Activated CD8-positive, alpha-beta memory T cell treated with anti-CD3 and anti-CD28 coated beads, Interleukin-2, amount 50 U/mL, for 24 hours (primary cell): ENCODE data around the gene GUCY1A2.

Source experiments
- DNase-seq: peaks from one replicate; pipeline ENCODE4 v3.0.0-alpha.2; 2020; ENCODE audit errors: extremely low read depth

Gene GUCY1A2

GRCh38 chr11:106998116-106998915 is 20.0 kb downstream of the GUCY1A2 start:
- no peak for DNase-seq

GRCh38 chr11:106997227-106997626 is 21.0 kb downstream of the GUCY1A2 start:
- no peak for DNase-seq

DNA sequence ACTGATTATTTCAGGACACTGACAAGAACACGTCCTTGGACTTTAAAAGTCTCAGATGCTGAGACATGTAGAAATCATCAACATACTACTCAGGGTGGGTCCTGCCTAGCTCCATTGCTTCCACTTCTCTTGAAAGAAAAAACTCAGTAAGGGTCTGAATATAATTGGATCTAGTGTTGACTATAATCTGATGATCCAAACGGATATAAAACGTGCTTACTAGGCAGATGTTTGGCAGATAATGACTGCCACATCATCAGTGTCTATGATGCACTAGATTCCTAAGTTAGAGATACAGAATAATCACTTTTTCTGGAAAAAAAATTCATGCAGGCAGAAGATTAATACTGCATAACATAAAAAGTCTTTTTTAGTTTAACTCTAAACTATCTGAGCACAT is 21.6 kb downstream of the GUCY1A2 start:
- no peak for DNase-seq

- DNase-seq, result no peak
Measured at GRCh38 chr11:106990331-106990730, 27.9 kb downstream of the GUCY1A2 start.

DNA sequence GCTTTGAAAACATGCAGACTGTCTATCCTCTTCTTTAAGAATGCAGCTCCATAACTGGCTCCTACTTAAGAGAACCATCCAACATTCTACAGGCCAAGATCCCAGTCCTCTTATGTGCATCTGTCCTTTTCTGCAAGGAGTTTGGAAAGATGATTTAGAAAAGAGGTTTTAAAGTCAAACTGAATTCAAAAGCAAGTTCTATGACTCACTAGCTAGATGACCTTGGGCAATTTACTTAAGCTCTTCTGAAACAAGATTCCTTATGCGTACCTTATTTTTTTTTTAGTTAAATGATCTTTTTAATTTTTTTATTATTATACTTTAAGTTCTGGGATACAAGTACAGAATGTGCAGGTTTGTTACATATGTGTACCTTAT is 29.2 kb downstream of the GUCY1A2 start:
- no peak for DNase-seq

DNA sequence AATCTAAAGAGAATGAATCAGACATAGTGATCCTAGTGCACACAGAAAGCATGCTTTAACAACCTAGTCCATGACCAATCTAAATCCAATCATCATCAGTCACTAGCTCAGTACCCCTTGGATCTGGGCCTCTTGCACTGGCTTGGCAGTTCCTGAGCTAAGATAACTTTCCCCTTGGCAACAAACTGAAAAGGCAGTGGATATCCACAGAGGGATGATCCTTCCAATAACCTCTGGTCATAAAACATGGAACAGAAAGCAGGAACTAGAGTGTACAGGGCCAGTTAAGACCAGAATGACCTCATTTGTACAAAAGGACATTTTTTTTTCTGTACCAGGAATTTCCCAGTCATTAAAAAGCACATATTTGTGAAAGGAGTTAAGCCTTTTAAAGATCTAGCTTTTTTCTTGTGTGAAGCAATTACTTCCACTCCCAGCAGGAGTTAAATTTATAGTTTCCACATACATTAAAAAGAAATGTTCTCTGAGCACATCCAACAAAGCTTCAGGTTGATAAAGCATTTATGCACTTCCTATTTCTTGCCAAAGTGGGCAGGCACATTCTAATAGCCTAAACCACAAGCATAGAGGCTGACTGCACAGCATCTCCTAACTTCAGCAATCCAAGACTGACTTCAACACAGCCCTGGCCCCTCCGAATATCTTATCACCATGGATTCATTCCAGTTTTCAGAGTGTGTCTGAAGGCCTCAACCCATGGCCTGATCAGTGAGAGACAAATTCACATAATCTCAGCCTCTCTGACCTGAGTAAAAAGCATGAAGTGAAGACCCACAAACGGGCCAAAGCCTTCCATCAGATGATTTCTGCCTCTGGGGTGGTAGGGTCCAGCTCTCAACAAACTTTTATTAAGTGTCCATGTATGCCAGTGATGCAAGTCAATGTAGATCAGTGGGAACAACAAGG is 29.9 kb downstream of the GUCY1A2 start:
- DNase-seq, result no peak

DNA sequence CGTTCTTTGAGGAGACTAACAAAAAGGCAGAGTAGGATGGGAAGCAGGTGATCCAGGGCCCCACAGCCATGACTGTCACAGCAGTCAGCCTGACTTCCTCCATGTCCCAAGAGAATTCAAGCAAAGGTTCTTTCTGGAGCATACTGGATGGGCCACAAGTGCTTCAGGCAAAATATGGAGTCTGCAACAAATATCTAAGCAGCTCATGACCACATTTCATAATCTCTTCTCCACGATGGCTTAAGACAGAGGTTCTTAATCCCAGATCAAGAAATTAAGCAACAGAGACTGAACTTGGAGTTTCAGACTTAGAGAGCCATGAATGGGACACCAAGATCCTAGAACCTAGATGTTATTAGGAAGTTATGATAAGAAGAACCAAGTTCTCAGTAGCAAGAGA is 31.6 kb downstream of the GUCY1A2 start:
- no peak for DNase-seq

DNA sequence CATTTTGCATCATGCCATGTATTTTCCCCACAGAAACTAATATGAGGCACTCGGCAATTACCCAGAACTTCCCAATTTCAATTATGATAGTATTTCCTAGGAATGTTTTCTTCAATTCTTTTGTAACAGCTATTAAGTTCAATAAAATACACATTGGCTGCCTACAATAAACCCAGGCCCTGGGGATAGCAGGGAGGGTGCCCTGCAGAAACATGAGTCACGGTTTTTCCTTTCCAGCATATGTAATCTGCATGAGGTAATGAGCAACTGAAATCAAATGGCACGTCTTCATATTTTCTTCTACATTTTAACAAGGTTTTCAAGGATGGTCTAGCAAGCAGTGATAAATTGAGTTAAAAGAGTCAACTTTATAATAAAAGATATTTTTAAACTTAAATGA is 32.0 kb downstream of the GUCY1A2 start:
- DNase-seq, result no peak

- DNase-seq, result no peak
Measured at GRCh38 chr11:106983991-106984390, 34.3 kb downstream of the GUCY1A2 start.

GRCh38 chr11:106983261-106983660 is 35.0 kb downstream of the GUCY1A2 start:
- DNase-seq, result no peak

DNA sequence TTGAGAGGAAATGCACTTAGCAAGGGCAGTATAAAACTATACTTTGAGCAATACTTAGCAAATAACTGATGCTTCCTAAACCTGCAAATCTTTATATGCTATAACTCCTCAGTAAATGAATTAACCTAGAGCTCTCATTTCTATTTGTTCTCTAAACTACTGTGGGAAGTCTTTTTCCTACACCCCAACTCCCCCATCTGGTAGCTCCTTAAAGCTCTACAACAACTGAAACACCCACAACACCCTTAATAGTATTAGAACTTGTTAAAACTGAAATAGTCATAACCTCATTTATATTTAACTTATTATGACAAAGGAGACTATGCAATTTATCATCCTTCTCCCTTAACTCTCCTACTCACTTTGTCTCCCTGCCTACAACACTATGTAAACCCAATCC is 43.4 kb downstream of the GUCY1A2 start:
- no peak for DNase-seq

DNA sequence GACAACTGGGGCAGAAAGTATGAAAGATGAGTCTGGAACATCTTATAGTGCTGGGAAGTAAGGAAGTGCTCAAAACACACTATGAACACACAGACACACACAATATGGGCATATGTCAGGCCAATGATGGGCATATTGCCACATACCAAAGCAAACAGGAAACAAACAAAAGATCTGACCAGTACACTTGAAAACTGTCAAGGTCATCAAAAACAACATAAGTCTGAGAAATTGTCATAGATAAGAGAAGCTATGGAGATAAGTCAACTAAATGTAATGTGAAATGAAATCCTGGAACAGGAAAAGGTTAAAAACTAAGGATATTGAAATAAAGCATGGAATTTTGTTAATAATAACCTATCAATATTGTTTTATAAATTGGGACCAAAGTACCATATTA is 46.4 kb downstream of the GUCY1A2 start:
- DNase-seq, result no peak

GRCh38 chr11:106969644-106970355 is 48.5 kb downstream of the GUCY1A2 start:
- DNase-seq, result no peak

GRCh38 chr11:106962995-106963394 is 55.3 kb downstream of the GUCY1A2 start:
- no peak for DNase-seq

DNA sequence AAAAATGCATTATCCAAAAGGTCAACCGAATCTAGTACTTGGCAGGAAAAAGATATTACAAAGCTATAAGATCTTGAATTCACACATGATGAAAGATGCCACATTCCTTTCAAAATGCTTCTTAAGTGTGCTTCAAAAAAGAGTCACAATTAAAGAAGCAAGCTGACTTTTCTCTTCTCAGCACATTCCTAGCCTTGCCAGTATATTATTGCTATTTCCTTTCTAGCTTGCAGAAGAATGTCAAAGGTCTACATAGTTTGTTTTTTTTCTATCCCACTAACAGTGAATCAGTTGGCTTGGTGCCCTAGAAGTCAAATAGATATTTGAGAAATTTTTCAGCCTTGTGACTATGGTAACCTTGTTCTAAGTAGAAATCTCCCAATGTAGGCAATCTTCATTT is 56.8 kb downstream of the GUCY1A2 start:
- no peak for DNase-seq

DNA sequence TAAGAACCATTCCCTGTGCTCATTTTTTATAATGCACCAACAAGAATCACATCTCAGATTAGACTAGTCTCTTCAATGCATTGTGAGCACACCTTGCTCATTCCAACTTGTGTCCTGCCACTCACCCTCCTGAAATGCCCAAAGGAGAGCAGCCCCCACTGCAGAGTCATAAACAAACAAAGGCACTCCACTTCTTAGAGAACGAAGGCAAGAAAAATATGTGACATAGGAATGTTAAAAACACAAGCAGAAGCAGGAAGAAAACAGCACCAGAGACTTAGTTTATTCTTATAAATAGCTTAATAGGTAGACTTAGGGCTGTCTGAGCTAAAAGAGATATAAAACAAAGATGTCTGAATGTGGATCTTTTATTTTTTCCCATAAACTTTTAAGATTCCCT is 57.2 kb downstream of the GUCY1A2 start:
- no peak for DNase-seq

- DNase-seq, result no peak
Measured at GRCh38 chr11:106959800-106960199, 58.5 kb downstream of the GUCY1A2 start.

- DNase-seq, result no peak
Measured at GRCh38 chr11:106959386-106959785, 58.9 kb downstream of the GUCY1A2 start.

DNA sequence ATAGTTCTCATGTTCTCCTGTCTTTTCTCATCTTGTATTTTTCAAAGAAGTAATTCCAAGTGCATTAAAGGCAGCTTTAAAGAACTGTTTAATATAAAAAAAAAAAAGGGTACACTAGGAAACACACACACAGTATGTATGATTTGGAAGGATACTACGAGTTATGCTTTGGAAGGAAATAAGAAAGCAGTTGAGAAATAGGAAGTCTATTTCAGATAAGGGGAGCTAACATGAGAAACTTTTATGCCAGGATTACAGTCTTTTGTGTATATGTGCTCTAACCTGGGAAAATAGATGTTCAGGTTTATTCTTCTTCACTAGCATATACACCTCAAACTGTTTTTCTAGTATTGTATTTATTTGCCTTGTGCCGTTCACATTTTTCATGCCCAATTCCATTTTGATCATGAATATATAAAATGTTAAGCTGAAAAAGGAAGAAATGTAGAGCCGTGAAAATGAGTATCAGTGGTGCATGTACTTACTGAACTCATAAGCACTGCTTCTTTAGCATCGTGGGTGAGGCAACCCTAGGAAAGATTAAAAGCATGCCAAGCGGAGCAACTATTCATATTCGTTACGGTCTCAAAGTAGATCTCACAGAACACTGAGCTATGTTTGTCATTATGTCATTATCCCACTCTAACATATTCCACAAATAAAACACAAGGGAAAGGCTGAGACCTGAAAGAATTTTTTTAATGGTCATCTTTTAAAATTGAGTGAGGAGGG is 59.6 kb downstream of the GUCY1A2 start:
- DNase-seq, result no peak

DNA sequence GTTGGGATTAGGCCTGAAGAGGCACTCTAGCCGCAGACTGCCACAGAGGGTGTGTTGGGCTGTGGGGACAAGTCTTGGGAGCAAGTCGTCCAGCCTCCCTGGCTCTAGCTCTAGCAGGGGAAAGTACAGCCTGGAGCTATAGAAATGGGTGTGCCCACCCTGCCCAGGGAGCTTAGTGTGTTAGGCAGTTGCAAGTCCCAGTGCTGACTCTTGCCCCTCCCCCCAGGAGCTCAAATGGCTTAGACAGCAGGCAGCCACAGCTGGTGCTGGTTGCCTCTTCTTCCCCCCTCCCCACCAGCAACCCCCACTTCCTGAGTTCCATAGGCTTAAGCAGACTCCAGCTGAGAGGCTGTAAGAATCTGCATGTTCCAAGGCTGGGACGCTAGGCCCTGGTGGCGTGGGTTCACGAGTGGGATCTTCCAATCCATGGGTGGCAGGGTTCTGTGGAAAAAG is 61.2 kb downstream of the GUCY1A2 start:
- no peak for DNase-seq

GRCh38 chr11:106950067-106950491 is 68.2 kb downstream of the GUCY1A2 start:
- no peak for DNase-seq

GRCh38 chr11:106943089-106943488 is 75.2 kb downstream of the GUCY1A2 start:
- no peak for DNase-seq
